Lower leg skin (tissue), 3 donors: ENCODE measurements around the gene KCNT2.

ENCODE experiments used
- POLR2A ChIP-seq, 2 donors: fragments of 450-650 bp; IDR thresholded peaks; one replicate each; pipeline ENCODE4 v1.6.1; 2016 to 2017; ENCODE audit warnings: antibody characterized with exemption in 2 of 2, mild to moderate bottlenecking in 1 of 2, moderate library complexity in 1 of 2
- TF ChIP-seq, protein P1 (sequence below), 3 donors: fragments of 450-650 bp; IDR thresholded peaks; one replicate each; pipeline ENCODE4 v1.5.1; 2016; ENCODE audit warnings: antibody characterized with exemption in 3 of 3, mild to moderate bottlenecking in 3 of 3, moderate library complexity in 2 of 3

DNA sequence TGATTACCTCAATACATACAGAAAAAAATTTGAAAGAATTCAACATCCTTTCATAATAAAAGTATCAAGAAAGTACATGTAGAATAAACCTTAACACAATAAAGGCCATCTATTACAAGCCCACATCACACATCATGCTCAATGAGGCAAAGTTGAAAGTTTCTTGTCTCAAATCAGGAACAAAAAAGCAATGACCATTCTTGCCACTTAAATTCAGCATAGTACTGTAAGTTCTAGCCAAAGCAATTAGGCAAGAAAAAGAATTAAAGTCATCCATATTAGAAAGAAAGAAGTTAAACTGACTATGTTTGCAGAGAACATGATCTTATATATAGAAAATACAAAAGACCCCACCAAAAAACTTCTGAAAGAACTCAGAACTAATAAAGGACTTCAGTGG lies 44.5 kb downstream of the KCNT2 start:
- no peak for TF ChIP-seq POLR2A (IDR thresholded peaks at IDR 0.05)
- TF ChIP-seq, protein P1, sequence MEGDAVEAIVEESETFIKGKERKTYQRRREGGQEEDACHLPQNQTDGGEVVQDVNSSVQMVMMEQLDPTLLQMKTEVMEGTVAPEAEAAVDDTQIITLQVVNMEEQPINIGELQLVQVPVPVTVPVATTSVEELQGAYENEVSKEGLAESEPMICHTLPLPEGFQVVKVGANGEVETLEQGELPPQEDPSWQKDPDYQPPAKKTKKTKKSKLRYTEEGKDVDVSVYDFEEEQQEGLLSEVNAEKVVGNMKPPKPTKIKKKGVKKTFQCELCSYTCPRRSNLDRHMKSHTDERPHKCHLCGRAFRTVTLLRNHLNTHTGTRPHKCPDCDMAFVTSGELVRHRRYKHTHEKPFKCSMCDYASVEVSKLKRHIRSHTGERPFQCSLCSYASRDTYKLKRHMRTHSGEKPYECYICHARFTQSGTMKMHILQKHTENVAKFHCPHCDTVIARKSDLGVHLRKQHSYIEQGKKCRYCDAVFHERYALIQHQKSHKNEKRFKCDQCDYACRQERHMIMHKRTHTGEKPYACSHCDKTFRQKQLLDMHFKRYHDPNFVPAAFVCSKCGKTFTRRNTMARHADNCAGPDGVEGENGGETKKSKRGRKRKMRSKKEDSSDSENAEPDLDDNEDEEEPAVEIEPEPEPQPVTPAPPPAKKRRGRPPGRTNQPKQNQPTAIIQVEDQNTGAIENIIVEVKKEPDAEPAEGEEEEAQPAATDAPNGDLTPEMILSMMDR (IDR thresholded peaks at IDR 0.05): no peak
